HG02973 (cell line): Measurements from ENCODE around the gene DENND1A.

ENCODE experiments used
- ATAC-seq: cut with Tn5 transposase; IDR thresholded peaks from one replicate; pipeline ENCODE4 v1.9.1; 2021; ENCODE audit warnings: moderate library complexity; ENCODE audit not compliant: unreplicated experiment

DENND1A gene

GRCh38 chr9:123421801-123422455 lies 508.0 kb downstream of the DENND1A start:
- no peak for ATAC-seq

GRCh38 chr9:123421186-123421585 lies 508.7 kb downstream of the DENND1A start:
- ATAC-seq, result no peak

- no peak for ATAC-seq
Measured at GRCh38 chr9:123420592-123421111, 509.3 kb downstream of the DENND1A start.

- no peak for ATAC-seq
Measured at GRCh38 chr9:123419721-123420591, 510.0 kb downstream of the DENND1A start.

- ATAC-seq, result no peak
Measured at GRCh38 chr9:123419091-123419490, 510.8 kb downstream of the DENND1A start.

- ATAC-seq, result no peak
Measured at GRCh38 chr9:123418506-123418905, 511.4 kb downstream of the DENND1A start.

- no peak for ATAC-seq
Measured at GRCh38 chr9:123418052-123418430, 511.9 kb downstream of the DENND1A start.

GRCh38 chr9:123417289-123418051 lies 512.5 kb downstream of the DENND1A start:
- no peak for ATAC-seq

GRCh38 chr9:123416176-123416575 lies 513.8 kb downstream of the DENND1A start:
- no peak for ATAC-seq

- ATAC-seq, result no peak
Measured at GRCh38 chr9:123414936-123415930, 514.7 kb downstream of the DENND1A start.

GRCh38 chr9:123414204-123414603 lies 515.7 kb downstream of the DENND1A start:
- no peak for ATAC-seq

GRCh38 chr9:123412171-123412820 lies 517.6 kb downstream of the DENND1A start:
- no peak for ATAC-seq

- ATAC-seq, result no peak
Measured at GRCh38 chr9:123411636-123412035, 518.3 kb downstream of the DENND1A start.

GRCh38 chr9:123411191-123411590 lies 518.7 kb downstream of the DENND1A start:
- no peak for ATAC-seq

- ATAC-seq, result no peak
Measured at GRCh38 chr9:123410281-123410910, 519.5 kb downstream of the DENND1A start.

- no peak for ATAC-seq
Measured at GRCh38 chr9:123408313-123409262, 521.3 kb downstream of the DENND1A start.

- ATAC-seq, result no peak
Measured at GRCh38 chr9:123407217-123407851, 522.6 kb downstream of the DENND1A start.
